Epidermal melanocyte (primary cell): ENCODE measurements around the gene CMTM1.
"Not testable (repeated sequence)": the region's sequence is repeated elsewhere in the genome, so short reads cannot be mapped to it uniquely, and the experiment has no call there.

Experiments
- DNase-seq: peaks from one replicate; pipeline ENCODE4 v3.0.0; 2011; ENCODE audit warnings: low spot score; ENCODE audit not compliant: insufficient read length

CMTM1 gene

GRCh38 chr16:66588981-66589713 is 22.9 kb downstream of the CMTM1 start:
- DNase-seq = no peak

GRCh38 chr16:66590322-66590721 is 24.1 kb downstream of the CMTM1 start:
- DNase-seq = no peak

- no peak for DNase-seq
Observed at GRCh38 chr16:66591018-66591417, 24.8 kb downstream of the CMTM1 start.

GRCh38 chr16:66592241-66592640 is 26.0 kb downstream of the CMTM1 start:
- no peak for DNase-seq

GRCh38 chr16:66592814-66593213 is 26.6 kb downstream of the CMTM1 start:
- DNase-seq = no peak

GRCh38 chr16:66594739-66595138 is 28.5 kb downstream of the CMTM1 start:
- no peak for DNase-seq

- DNase-seq = not testable (repeated sequence)
Observed at GRCh38 chr16:66596559-66596958, 30.3 kb downstream of the CMTM1 start.

- no peak for DNase-seq
Observed at GRCh38 chr16:66596986-66597848, 31.0 kb downstream of the CMTM1 start.

- DNase-seq = no peak
Observed at GRCh38 chr16:66598111-66598510, 31.9 kb downstream of the CMTM1 start.

- DNase-seq = no peak
Observed at GRCh38 chr16:66599726-66600125, 33.5 kb downstream of the CMTM1 start.

- no peak for DNase-seq
Observed at GRCh38 chr16:66600477-66600876, 34.2 kb downstream of the CMTM1 start.

GRCh38 chr16:66601471-66601870 is 35.2 kb downstream of the CMTM1 start:
- DNase-seq = no peak

GRCh38 chr16:66603537-66604375 is 37.5 kb downstream of the CMTM1 start:
- DNase-seq = peak; percentile 46

- peak; percentile 67 for DNase-seq
Observed at GRCh38 chr16:66604376-66605176, 38.3 kb downstream of the CMTM1 start, which contains the start of gene CMTM3. Gene CMTM3 (plus strand): TSS chr16:66604704. CDS start chr16:66604806, 102 bp downstream.

GRCh38 chr16:66605177-66605978 is 39.1 kb downstream of the CMTM1 start:
- no peak for DNase-seq

- DNase-seq = no peak
Observed at GRCh38 chr16:66605979-66606751, 39.9 kb downstream of the CMTM1 start.

- peak; percentile 88 for DNase-seq
Observed at GRCh38 chr16:66608241-66609138, 42.3 kb downstream of the CMTM1 start.

- DNase-seq = no peak
Observed at GRCh38 chr16:66609139-66609510, 42.9 kb downstream of the CMTM1 start.
